HG02759 (cell line): ENCODE results near the gene PRORP.
"Not testable (repeated sequence)": the region's sequence is repeated elsewhere in the genome, so short reads cannot be mapped to it uniquely, and the experiment has no call there.

Experiments
- ATAC-seq: cut with Tn5 transposase; IDR thresholded peaks from one replicate; pipeline ENCODE4 v1.9.1; 2021; ENCODE audit warnings: mild to moderate bottlenecking, moderate library complexity; ENCODE audit not compliant: unreplicated experiment

Gene PRORP

DNA sequence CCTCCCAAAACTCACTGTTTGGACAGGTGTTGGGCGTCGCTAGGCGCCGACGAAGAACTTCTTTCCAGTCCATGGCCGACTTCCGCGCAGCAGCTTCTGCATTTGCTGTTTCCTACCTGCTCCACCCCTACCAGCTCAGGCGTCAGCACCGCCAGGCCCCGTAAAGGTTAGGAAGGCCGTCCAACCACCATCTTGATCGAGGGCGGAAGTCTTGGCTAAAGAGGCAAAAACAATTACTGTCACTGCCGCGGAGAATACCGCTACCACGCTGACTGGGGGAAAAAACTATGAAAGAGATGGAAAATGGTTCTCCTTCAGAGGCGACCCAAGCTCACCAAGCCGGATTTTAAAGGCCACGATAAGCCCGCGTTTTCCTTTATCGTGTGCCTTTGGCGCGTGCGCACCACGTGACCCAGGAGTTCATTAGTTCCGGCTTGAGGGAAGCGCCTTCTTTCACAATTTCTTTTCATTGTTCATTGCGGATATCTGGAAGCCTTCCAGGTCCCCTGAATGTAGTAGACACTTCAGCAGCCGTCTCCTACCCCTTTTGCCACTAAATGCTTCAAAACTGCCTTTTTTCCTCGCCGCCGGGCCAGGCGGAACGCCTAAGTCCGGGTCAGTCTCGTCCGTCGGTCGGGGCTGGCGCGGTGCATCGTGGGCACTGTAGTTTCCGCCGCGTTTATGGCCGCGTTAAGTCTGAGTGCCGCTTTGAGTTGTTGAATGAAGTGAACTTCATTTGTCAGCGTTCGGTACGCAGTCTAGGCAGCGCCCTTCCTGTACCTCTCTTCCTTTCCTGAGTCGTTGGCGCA is at the start of gene PRORP, which contains the start of gene PPP2R3C:
Gene PRORP, plus strand, starts transcription at position 666 of the 809 bp plus-strand sequence. CDS start 694 bp downstream, outside the sequence.
Gene PPP2R3C, minus strand, starts transcription at position 104 of the 809 bp plus-strand sequence. Its CDS starts 31 bp downstream, at position 73.
- ATAC-seq = peak; percentile 88

- ATAC-seq = no peak
These were observed 48.9 kb upstream of the PRORP start for GRCh38 chr14:35073486-35073885.

- ATAC-seq = no peak
These were observed 44.3 kb upstream of the PRORP start for GRCh38 chr14:35078082-35078481.

- no peak for ATAC-seq
These were observed 42.6 kb upstream of the PRORP start for GRCh38 chr14:35079742-35080141.

DNA sequence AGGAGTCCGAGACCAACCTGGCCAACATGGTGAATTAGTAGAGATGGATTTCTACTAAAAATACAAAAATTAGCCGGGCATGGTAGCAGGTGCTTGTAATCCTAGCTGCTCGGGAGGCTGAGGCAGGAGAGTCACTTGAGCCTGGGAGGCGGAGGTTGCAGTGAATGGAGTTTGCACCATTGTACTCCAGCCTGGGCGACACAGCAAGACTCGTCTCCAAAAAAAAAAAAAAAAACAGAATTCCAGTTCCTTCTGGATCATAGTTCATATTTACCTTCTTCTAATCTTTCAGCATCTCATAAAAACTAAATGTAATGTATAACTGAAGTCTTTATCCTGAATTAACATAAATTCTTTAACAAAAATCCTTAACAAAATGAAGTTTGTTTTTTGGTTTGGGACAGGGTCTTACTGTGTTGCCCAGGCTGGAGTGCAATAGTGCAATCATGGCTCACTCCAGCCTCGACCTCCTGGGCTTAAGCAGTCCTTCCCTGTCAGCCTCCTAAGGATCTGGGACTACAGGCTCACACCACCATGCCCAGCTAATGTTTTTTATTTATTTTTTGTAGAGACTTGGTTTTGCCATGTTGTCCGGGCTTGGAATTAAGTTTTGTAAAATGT is 38.7 kb upstream of the PRORP start:
- ATAC-seq = no peak

- no peak for ATAC-seq
These were observed 36.9 kb upstream of the PRORP start for GRCh38 chr14:35085441-35085840.

GRCh38 chr14:35088514-35088913 is 33.8 kb upstream of the PRORP start:
- ATAC-seq = no peak

- not testable (repeated sequence) for ATAC-seq
These were observed 27.7 kb upstream of the PRORP start for GRCh38 chr14:35094645-35095044.

DNA sequence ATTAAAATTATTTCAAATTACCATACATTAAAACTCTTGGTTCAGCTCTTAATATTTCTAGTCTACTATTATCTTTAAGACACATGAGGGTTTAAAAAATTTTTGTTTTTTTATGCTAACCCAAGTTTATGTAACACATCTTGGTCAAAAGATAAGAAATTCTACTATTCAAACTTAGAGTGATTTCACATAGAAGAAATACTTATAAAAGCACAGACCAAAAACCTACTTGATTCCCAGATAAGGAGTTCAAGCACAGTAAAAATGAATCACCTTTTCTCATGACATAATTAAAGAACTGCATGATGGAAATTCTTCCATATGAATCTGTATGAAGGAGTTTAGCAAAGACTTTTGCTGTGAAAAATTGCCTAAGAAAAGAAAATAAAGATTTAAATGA is 14.5 kb upstream of the PRORP start:
- no peak for ATAC-seq

DNA sequence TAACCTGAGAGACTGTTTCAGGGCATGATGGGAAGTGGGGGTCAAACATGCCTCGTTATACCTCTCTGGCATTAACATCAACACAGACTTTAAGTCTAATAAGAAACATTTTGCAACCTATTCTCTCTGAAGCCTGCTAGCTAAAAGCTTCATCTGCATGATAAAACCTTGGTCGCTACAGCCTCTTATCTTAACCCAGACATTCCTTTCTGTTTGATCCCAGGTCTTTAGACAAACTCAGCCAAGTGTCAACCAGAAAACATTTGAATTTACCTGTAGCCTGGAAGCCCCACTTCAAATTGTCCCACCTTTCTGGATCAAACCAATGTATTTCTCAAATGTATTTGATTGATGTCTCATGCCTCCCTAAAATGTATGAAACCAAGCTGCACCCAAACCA is 9.7 kb upstream of the PRORP start:
- ATAC-seq = no peak

- ATAC-seq = no peak
These were observed 8.9 kb upstream of the PRORP start for GRCh38 chr14:35113308-35113950.

GRCh38 chr14:35114036-35114435 is 8.3 kb upstream of the PRORP start:
- ATAC-seq = no peak

DNA sequence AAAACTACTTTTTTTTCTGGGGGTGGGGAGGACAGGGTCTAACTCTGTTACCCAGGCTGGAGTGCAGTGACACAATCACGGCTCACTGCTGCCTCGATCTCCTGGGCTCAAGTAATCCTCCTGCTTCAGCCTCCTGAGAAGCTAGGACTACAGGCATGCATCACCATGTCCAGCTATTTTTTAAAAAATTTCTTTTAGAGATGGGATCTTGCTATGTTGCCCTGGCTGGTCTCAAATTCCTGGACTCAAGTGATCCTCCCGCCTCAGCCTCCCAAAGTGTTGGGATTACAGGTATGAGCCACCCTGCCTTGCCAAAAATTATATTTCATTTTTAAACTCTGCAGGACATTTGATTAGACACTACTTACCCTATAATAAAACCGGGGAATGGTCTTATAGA is 6.1 kb upstream of the PRORP start:
- no peak for ATAC-seq

DNA sequence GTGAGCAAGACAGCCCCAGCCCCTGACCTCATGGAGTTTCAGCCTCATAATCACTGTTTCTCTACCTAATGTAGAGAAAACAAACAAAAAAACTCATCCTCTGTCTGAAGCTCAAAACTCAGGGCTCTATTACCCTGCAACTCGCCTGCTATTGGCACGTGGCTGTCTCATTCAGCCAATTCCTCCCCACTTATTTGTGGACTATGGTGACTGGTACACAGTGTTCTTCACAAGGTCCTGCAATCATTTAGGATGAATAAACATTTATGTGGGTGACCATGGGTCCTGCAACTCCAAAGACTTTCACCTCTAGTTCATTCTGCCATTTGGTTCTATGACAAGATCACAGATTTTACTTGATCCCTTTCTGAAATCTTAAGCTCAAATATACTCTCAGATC is 5.2 kb upstream of the PRORP start:
- ATAC-seq = no peak

DNA sequence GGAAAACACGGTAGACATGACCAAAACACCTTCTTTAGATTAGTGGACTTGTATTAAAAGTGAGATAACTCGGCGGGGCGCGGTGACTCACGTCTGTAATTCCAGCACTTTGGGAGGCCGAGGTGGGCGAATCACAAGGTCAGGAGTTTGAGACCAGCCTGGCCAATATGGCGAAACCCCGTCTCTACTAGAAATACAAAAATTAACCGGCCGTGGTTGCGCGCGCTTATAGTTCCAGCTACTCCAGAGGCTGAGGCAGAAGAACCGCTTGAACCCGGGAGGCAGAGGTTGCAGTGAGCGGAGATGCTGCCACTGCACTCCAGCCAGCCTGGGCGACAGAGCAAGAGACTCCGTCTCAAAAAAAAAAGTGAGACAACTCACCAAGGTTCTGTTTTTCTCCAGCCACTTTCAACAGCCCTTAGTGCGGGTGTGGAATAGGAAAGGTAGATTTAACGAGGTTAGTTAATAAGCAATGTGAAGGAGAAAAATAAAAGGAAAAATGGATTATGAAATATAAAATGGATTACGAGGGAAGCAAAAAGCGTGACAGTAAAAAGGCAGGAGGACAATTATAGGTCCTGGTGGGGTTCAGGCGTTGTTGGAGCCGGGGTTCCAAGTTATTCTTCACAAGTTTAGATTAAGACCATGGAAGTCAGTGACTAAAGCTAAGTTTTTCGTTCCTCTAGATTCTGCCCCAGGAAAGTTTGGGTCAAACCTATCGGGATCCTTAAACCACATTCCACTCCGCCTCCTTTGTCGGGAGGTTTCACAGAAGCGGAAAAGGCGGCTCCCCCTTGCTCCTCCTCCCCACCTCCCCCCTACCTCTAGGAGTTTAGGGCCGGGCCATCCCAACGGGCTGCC is 1.1 kb upstream of the PRORP start:
- ATAC-seq = no peak

DNA sequence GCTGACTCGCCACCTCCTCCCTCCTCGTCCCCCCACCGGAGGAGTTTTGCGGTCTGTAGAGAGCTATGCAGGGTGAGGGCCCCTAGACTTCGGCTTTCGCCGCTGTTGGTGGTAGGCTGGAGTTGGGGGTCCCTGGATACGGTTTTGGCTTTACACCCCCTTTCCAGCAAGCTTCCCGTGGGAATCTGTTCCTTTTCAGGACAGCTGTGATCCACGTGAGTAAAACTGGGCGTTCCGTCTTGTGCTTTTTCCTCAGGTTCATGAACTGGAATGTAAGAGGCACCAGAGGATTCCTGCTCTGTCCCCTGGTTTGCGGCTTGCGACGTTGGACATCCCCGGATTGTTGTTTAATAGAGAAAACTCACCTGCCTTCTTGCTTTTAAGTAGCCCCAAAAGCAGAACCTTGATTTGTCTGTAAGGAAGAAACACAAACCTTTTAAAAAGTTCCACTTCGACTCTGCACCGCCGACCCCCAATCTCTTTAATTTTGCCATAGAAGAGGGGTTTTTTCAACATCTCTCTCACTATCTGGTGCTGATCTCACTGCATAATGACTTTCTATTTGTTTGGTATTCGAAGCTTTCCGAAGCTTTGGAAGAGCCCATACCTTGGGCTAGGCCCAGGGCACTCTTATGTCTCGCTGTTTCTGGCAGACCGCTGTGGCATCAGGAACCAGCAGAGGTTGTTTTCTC is 490 bp downstream of the PRORP start:
- no peak for ATAC-seq

DNA sequence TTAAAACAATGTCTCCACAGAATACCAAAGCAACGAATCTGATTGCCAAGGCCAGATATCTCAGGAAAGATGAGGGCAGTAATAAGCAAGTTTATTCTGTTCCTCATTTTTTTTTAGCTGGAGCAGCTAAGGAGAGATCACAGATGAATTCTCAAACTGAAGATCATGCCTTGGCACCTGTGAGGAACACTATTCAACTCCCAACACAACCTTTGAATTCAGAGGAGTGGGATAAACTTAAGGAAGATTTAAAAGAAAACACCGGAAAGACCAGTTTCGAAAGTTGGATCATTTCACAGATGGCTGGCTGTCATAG is 994 bp downstream of the PRORP start:
- ATAC-seq = no peak

DNA sequence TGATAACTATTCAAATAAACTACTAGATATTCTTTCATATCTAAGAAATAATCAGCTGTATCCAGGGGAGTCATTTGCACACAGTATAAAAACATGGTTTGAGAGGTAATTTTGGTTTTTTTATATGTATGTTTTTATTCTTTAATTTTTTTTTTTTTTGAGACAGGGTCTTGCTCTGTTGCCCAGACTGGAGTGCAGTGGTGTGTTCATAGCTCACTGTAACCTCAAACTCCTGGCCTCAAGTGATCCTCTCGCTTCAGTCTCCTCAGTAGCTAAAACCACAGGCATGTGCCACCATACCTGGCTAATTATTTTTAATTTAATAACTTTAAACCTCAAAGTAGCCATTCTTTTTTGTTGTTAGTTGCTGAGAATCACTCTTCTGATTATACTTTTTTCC is 1.8 kb downstream of the PRORP start:
- ATAC-seq = no peak

DNA sequence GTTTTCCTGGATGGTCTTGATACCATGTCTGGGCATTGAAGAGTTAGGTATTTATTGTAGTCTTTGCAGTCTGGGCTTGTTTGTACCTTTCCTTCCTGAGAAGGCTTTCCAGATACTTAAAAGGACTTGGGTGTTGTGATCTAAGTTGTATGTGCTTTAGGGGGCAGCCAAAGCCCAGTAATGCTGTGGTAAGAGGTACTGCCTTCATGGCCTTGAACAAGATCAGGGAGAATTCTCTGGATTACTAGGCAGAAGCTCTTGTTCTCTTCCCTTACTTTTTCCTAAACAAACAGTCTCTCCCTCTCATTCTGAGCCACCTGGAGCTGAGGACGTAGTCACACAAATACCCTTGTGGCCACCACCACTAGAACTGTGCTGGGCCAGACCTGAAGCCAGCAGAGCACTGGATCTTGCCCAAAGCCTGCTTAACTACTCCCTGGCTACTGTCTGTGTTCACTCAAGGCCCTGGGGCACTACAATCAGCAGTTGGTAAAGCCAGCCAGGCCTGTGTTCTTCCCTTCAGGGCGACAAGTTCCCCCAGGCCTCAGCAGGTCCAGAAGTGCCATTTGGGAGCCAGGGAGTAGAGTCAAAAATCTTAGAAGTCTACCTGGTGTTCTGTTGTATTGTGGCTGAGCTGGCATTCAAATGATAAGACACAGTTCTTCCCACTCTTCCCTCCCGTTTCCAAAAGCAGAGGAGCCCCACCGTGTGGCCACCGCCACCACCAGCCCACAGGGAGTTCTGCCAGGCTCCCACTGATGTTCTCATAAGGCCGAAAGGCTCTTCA is 11.4 kb downstream of the PRORP start:
- no peak for ATAC-seq
